ENCODE results near the gene ITPR2. TPM values are rescaled to one million over a fixed set of nuclear protein-coding genes. Genes with fewer than 3 reads are reported as not detected.

The ITPR2 gene
- total RNA-seq, 1 donor, result 29.6 TPM

DNA sequence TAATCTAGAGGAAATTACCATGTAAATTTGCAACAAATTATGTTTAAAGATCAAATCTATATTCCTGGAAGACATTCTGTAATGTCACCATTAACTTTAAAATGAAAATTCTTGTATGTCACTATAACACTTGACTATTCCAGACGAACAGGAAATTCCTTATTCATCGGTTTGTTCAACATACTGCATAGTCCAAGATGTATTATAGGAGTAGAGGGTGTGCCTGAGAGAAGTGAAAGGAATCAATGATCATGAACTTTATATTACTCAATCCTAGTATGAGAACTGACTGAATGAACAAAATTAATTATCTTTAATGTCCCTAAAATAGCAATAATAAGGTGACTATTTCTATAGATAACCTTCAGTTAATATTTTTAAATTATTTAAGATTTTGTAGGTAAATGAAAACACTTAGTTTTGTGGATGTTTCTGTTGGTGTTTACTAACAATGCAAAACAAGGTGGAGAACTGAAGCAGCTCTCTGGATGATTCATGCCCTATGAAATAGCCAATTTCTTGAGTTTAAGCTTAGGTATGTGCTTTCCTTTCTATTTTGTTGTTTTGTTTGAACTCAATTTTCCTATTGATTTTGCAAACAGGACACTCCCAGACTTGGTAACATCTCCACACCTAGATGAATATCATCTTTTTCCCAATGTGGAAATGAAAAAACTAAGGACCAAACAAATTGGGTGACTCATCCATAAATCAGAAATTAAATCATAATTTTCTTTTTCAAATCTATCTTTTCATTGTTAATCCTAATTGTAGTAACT, 18.2 kb upstream of the ITPR2 start:
- no peak for DNase-seq (ENCODE audit: low read depth in 2 of 3, low spot score in 2 of 3)

DNA sequence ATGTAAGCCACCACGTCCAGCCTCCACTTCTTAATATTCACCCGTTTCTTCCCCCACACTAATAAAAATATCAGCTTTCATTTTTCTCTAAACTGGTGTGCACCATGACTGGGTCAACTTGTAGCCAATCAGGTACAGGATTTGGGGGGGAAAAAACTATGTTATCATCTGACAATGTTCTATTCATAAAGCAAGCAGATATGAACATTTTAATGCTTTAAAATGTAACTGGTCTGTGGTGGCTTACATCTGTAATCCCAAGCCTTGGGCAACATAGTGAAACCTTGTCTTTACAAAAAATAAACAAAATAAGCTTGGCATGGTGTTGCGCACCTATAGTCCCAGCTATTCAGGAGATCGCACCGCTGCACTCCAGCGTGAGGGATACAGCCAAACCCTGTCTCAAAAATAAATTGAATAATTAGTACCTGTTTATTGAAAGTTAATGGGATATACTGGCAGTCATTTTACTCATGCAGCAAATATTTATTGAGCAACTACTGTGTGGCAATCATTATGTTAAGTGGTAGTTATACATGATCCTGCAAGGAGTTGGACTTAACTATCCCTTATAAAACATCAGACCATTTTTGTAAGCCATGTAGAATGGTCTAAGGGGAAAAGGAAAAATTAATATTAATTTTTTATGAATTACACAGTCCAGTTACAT, 15.3 kb upstream of the ITPR2 start:
- DNase-seq (ENCODE audit: low read depth in 2 of 3, low spot score in 2 of 3), result no peak

DNA sequence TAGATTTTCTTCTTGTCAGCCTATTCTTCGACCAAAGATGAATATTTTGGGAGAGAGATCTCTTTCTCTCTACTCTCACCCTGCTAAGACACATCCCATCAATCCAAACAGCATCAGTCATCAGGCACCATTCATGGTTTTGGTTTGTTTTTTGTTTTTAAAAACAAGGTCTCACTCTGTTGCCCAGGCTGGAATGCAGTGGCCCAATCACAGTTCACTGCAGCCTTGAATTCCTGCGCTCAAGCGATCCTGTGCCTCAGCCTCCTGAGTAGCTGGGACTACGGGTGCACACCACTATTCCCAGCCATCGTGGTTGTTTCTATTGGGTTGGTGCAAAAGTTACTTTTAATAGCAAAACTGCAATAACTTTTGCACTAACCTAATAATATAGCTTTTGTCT, 14.4 kb upstream of the ITPR2 start:
- no peak for DNase-seq (ENCODE audit: low read depth in 2 of 3, low spot score in 2 of 3)

DNA sequence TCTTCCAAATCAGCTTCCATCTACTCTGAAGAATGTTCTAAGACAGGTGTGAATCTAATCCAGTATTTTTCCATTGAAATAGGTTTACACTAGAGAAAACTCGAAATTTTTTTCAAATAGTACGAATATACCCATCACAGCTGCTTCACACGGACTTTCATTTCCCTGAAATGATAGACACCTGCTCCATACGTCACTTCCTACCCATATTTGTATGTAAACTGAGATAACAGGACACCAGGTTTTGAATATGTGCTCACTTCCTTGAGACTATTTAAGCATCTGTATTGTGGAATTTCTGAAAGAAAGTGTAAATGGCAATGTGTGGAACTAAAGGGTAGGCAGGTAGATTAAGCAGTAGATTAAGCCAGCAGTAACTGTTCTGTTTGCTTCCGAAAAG, 13.4 kb upstream of the ITPR2 start:
- peak in 2 of 3 donors; percentile 37 to 70 for DNase-seq (ENCODE audit: low read depth in 2 of 3, low spot score in 2 of 3)

DNA sequence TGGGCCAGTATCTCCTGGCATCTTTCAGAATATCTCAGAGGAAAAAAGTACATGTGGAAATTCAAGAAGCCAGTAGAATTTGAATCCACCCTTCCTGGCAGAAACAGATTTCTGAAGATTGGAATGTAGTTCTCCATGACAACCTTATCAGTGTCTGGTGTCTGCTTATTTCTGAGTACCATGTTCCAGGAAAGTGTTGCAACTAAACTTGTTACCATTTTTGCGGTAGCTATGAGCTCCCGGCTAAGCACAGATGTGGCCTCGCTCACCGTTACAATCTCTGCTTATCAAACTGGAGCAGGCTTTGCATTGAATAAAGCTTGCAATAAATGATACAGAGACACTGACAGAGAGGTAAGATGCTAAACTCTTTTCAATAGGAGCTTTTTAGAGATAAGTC, 13.0 kb upstream of the ITPR2 start:
- DNase-seq (ENCODE audit: low read depth in 2 of 3, low spot score in 2 of 3), result peak in 2 of 3 donors; percentile 79 to 95

DNA sequence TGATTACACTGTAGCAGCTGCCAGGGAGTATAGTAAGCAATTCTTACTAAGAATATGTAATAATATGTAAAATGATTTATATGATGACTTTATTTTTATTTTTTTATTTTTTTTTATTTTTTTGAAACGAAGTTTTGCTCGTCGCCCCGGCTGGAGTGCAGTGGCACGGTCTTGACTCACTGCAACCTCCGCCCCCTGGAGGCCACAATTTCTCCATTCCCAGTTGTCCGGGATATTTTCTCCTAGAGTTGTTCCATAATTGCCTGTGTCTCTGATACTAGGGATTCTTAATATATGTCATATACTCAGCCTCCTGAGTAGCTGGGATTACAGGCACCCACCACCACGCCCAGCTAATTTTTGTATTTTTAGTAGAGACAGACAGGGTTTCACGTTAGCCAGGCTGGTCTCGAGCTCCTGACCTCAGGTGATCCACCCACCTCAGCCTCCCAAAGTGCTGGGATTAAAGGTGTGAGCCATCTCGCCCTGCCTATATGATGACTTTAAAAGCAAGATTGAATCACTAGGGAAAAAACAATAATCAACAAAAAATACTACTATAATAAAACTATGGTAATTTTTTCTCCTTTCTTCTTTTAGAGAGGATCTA, 12.2 kb upstream of the ITPR2 start:
- peak in 2 of 3 donors; percentile 26 to 29 for DNase-seq (ENCODE audit: low read depth in 2 of 3, low spot score in 2 of 3)

DNA sequence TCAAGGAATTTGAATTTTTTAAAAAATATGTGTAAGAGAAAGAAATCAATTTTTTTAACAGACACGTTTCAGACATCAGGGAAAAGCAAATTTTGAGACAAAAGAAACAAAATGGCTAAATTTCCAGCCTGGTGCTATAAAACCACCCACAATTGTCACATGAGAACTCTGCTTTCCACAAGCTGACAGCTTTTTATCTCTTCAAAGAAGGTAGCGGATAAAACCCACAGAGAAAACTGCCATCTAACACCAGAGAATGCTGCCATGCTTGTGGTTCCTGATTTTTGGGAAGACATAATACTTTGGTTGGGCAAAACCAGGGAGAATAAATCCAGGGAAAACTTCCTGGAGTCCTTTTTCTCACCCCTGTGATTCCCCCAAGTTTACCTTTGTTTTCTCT, 10.3 kb upstream of the ITPR2 start:
- DNase-seq (ENCODE audit: low read depth in 2 of 3, low spot score in 2 of 3), result no peak

DNA sequence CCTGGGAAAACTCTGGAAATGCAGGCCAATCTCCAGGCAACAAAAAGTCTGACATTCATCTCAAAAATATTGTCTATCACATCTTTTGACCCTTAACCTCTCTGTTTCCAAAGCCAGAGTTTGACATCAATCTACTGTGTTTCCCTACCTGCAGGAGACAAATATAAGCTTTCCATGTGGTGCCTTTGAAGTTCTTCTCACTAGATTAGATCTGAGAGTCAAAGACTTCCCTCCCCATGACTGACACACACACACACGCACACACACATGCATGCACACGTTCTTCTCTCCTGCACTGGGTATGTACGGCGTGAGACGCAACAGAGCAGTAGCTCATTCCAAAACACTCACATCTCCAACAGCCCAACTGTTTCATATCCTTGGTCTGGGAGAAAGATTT, 8.1 kb upstream of the ITPR2 start:
- DNase-seq (ENCODE audit: low read depth in 2 of 3, low spot score in 2 of 3), result no peak

DNA sequence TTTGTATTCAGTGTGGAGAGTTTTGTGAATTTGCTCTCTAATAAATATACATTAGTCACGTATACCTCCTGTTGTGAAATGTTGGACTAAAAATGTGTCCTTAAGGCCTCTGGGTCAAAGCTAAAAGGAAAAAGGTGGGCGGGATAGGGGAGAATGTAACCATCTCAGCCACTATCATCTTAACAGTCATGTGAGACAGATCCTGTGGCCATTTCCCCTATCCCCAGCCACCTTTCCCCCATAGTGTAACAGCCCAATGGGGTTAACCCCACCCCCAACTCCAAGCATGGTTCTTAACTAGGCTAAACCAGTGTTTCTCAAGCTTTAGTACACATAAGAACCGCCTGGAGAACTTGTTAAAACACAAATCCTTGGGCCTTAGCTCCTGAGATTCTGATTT, 6.5 kb upstream of the ITPR2 start:
- DNase-seq (ENCODE audit: low read depth in 2 of 3, low spot score in 2 of 3), result no peak

DNA sequence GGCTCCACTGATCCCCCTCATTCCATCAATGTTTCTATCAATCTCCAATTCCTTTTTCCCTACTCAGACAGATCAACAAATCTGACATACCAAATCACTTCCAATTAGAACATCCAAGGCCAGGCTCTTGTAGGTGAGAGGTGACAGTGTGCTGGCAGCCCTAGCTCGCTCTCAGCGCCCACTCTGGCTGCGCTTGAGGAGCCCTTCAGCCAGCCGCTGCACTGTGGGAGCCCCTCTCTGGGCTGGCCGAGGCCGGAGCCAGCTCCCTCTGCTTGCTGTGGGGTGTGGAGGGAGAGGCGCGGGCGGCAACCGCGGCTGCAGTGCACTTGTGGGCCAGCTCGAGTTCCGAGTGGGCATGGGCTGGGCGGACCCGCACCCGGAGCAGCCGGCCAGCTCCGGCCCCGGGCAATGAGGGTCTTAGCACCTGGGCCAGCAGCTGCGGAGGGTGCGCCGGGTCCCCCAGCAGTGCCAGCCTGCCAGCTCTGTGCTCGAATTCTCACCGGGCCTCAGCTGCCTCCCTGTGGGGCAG, 6.0 kb upstream of the ITPR2 start:
- DNase-seq (ENCODE audit: low read depth in 2 of 3, low spot score in 2 of 3), result no peak

DNA sequence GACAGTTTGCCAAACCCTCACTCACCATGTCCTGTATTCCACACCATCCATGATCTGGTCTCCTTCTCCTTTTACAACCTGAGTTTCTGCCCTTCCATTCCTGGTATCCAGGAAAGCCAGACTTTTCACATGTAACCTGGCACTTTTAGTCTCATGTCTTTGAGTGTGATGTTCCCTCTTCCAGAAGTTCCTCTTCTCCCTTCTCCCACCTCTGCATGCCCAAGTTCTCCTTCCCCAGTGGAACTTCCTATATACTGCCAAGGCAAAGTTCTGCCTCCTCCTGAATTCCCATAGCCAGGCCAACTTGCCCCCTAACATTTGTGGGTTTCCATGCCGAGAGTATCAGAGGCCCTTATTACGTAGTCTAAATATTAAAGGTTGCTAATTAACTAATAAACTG, 3.2 kb upstream of the ITPR2 start:
- no peak for DNase-seq (ENCODE audit: low read depth in 2 of 3, low spot score in 2 of 3)

DNA sequence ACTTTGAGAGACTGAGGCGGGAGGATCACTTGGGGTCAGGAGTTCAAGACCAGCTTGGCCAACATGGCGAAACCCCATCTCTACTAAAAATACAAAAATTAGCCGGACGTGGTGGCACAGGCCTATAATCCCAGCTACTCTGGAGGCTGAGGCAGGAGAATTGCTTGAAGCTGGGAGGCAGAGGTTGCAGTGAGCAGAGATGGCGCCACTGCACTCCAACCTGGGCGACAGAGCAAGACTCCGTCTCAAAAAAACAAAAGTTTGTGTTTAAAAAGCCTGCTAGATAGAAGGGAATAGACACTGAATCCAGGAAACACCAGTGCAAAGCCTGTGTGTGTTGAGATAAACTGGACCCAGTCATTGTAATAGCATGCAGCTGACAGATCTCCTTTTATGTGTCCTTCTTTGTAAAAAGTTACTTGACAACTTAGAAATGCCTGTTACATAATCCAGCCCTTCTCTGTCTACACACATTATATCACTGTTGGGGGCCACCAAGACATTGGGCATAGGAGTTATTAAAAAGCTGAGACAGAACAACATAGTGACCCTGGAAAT, 1.6 kb upstream of the ITPR2 start:
- peak in 1 of 3 donors; percentile 37 for DNase-seq (ENCODE audit: low read depth in 2 of 3, low spot score in 2 of 3)

DNA sequence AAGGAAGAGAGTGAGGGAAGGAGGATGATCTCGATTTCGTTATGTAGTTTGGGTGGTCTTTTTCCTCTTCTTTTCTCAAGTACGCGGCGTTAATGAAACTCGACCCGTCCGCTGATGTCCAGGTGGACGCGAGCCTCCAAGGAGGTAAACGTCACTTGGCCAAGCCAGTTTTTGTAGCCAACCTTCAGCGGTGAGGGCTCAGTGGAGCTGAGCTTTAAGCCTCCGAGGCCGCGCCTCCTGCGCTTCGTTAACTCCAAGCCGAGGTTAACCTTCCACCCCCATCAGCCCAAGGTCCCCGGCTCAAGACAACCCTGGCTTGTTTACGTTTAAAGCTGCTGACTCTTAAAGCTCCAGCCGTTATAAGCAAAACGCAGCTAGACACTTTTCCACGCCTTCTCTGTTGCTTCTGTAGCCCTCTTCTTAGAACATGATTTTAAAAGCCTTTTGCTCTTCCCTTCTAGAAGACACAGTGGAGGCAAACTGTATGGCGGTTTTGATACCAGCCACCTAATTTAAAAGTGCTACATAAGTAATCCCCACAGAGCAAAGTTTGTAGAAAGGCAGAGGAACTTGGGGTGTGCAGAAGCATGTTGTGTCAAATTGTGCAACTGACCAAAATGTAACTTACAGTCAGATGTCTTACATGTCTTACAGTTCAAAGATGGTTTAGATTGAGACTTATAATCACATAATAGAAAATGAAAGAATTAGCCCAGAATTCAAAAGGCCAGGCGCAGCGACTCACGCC, 923 bp upstream of the ITPR2 start:
- DNase-seq (ENCODE audit: low read depth in 2 of 3, low spot score in 2 of 3), result peak; percentile 9 to 54 (median 30)

DNA sequence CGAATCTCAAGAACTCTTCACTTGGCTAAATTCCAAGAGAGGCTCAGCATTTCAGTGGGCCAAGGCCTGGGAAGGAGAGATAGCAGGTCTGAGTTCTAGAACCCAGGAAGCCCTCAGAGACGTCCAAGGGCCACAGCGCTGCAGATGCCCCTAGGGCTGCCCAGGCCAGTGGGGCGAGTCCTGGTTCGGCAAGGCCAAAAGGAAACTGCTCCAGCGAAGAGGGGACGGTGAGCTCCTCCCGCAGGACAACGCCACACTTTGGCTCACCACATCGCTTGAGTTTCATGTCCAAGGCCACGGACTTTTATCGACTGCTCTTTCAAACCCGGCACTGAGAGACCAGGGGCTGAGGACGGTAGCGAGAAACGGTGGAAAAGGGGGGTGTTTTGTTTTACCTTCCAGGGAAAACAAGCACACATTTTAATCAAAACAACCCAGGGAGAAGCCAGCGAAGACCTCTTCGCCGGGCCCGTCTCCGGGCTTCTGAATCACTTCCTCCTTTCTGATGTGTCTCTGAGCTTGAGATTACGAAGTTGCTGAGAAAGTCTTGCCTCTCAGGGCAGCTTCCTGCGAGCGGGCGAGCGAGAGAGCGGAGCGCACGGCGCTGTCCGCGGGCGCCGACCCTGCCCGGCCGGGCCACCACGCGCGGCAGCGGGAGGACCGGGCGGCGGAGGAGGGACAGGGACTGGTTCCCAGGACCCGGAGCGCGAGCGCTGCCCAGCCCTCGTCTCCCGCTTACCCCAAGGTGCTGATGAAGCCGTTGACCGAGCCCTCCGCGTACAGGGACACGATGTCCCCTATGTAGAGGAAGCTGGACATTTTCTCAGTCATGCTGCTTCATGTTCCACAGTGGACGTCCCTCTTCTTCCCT, 808 bp downstream of the ITPR2 start:
- DNase-seq (ENCODE audit: low read depth in 2 of 3, low spot score in 2 of 3), result peak; percentile 47 to 86 (median 78)

DNA sequence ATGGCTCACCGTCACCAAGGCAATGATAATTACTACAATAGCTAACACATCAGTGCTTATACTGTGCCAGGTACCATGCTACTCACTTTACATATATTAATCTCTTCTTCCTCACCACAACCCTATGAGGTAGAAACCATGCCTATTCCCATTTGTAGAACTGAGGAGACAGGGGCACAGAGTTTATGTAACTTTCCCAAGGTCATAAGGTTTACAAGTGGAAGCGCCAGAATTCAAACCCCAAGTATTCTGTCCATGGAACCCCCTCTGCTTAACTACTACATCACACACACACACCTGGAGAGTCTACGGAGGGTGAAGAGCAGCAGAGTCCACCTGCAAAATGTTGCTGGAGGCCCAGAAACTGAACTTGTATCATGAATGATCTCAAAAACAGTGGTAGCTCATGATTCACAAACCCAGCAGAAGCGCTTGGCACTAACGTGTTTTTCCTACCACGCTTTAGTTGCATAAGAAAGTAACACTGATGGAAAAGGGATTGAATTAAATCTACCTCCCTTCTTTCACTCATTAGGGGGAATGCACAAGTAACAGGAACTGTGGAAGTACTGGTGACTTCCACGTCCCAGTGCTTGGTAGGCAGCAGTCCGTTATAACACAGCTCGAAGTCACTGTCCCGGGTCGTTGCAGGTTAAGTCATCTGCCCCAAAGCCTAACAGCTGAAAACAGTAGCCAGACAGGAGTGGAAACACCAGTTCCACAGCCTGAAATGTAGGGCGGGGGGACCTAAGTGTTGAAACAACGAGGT, 2.0 kb downstream of the ITPR2 start:
- no peak for DNase-seq (ENCODE audit: low read depth in 2 of 3, low spot score in 2 of 3)

DNA sequence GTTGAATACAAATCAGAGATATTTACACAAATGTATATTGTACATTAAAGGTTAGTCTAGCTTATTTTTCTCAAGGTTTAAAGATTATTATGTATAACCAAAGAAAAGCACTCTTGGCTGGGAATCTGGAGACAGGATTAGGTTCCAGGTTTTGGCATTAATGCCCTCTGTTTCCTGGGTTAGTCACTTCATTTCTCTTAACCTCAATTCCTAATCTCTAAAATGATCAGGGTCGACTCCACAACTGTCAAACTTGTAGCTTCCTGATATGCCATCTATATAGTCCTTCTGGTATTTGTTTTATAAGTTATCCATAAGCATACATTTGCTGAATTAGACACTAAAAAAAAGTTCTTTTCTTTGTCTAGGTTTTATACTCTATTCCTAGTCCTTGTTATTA, 2.6 kb downstream of the ITPR2 start:
- DNase-seq (ENCODE audit: low read depth in 2 of 3, low spot score in 2 of 3), result no peak

DNA sequence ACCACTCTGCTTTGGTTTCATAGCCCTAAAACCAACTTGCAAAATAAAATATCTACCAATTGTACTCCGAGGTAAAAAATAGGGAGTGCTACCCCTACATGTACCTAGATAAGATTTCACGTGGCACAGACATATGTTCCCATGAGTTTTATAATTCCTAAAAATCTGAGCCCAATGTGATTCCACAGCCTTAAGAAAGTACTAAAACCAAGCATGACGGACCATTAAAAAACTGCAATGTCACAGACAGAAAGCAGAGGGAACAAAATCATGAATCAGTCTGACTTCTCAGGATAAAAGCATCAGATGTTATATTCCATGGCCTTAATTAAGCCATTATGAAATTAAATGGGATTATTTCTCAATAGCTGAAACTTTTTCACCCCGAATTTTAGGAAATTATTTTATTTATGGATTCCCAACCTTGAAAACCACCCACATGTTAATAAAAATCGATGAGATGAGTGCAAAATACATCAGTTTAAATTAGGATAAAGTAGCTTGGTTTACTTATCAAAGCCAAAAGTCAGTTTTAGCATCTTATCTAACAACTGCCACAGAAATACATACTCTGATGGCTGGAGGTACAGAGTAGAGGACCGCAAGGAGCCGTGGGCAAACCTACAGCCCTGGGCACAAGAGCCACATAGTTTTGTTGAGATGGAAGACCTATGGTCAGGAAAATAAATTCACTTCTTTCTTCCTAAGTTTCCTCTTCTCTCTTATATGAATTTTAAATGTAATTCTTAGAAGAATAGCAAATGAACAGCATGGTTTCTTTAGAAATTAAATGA, 4.5 kb downstream of the ITPR2 start:
- DNase-seq (ENCODE audit: low read depth in 2 of 3, low spot score in 2 of 3), result no peak

DNA sequence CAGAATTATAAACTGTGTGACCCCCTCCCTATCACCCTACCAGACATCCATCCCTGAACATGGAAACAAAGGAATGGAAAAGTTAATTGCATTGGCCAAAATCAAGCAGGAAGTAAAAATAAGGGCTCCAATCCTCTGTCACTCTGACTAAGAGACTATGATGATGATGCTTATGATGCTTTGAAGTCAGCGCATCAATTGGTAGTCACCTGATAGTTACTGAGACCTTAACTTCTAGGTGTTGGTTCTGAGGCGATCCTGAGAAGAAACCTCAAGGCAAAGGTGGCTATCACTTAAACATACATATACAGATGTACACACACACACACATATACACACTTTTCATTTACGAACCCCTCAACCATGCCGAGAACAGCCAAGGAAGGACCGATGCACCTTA, 6.6 kb downstream of the ITPR2 start:
- DNase-seq (ENCODE audit: low read depth in 2 of 3, low spot score in 2 of 3), result no peak
